PC-9 (cell line): ENCODE results near the gene CGB5. TPM values are rescaled to one million over a fixed set of nuclear protein-coding genes. Genes with fewer than 3 reads are reported as not detected.

Experiments used
- BruUV-seq: library from RNA; stranded (reverse); fragments of 400-500 nt; replicated peaks from 2 replicates; lab custom pipeline; 2021; lab: Mats Ljungman, UMichigan
- CTCF ChIA-PET: fragments of 300-600 bp; sonication (Branson Sonifier 250); formaldehyde crosslinking; loops from one replicate; lab custom pipeline; 2022; ENCODE audit warnings: antibody characterized with exemption; lab: Charles Lee
- POLR2A ChIA-PET: fragments of 300-600 bp; sonication (Branson Sonifier 250); formaldehyde crosslinking; loops from one replicate; lab custom pipeline; 2022; ENCODE audit warnings: antibody characterized with exemption; ENCODE audit not compliant: unreplicated experiment; lab: Charles Lee
- DNase-seq, 2 experiments: peaks; one replicate each; pipeline versions ENCODE4 v3.0.0 to v3.0.0-alpha.2; 2015 to 2022; ENCODE audit warnings: mixed read lengths in 1 of 2
- H2AFZ ChIP-seq: fragments of 200-600 bp; sonication (generic); 2 replicates; pipeline ENCODE4 v1.8.1; 2017; ENCODE audit warnings: antibody characterized with exemption
- H3F3A ChIP-seq: fragments of 200-600 bp; sonication (generic); 2 replicates; pipeline ENCODE4 v1.8.1; 2017; ENCODE audit warnings: antibody characterized with exemption, mild to moderate bottlenecking, low read depth; ENCODE audit not compliant: insufficient read depth
- H3K27ac ChIP-seq: fragments of 200-600 bp; sonication (generic); 2 replicates; pipeline ENCODE4 v1.6.1; 2016; ENCODE audit warnings: mixed run types
- H3K27me3 ChIP-seq: fragments of 200-600 bp; sonication (generic); 2 replicates; pipeline ENCODE4 v1.6.1; 2016; ENCODE audit warnings: low read depth, mixed run types; ENCODE audit not compliant: insufficient read depth
- H3K36me3 ChIP-seq: fragments of 200-600 bp; sonication (generic); 2 replicates; pipeline ENCODE4 v1.6.1; 2016; ENCODE audit warnings: low read depth, mixed run types
- H3K4me1 ChIP-seq: fragments of 200-600 bp; sonication (generic); replicated peaks from 2 replicates; pipeline ENCODE4 v1.6.1; 2016; ENCODE audit warnings: mixed run types; ENCODE audit not compliant: insufficient read depth
- H3K4me2 ChIP-seq: fragments of 200-600 bp; sonication (generic); 2 replicates; pipeline ENCODE4 v1.6.1; 2017; ENCODE audit warnings: mixed run types
- H3K4me3 ChIP-seq: fragments of 200-600 bp; sonication (generic); 2 replicates; pipeline ENCODE4 v1.6.1; 2016; ENCODE audit warnings: mixed run types
- H3K79me2 ChIP-seq: fragments of 200-600 bp; sonication (generic); 2 replicates; pipeline ENCODE4 v1.6.1; 2017; ENCODE audit warnings: low read depth, mixed run types
- H3K9me2 ChIP-seq: fragments of 200-600 bp; sonication (generic); 2 replicates; pipeline ENCODE4 v1.8.1; 2017; ENCODE audit warnings: mild to moderate bottlenecking; ENCODE audit not compliant: insufficient read depth
- H3K9me3 ChIP-seq: fragments of 200-600 bp; sonication (generic); 2 replicates; pipeline ENCODE4 v1.8.1; 2016; ENCODE audit warnings: low read depth; ENCODE audit not compliant: insufficient read depth
- H4K20me1 ChIP-seq: fragments of 200-600 bp; sonication (generic); 2 replicates; pipeline ENCODE4 v1.8.1; 2017; ENCODE audit not compliant: insufficient read depth
- EZH2 ChIP-seq: fragments of 200-600 bp; sonication (generic); IDR thresholded peaks from 2 replicates; pipeline ENCODE4 v1.8.0; 2017; ENCODE audit warnings: antibody characterized with exemption, low read depth
- intact Hi-C: fragments of 100-400 bp; cut with micrococcal nuclease; formaldehyde crosslinking; loops from one replicate; pipeline ENCODE4 v1.10.0; 2022; ENCODE audit not compliant: unreplicated experiment
- total RNA-seq: library from RNA; stranded (reverse); gene quantifications from 2 replicates; pipeline ENCODE4 v1.2.3, GENCODE V29; 2021
- TF ChIP-seq, protein P1 (sequence below): fragments of 200-600 bp; sonication (generic); conservative IDR thresholded peaks from 2 replicates; pipeline ENCODE4 v1.6.1; 2017; ENCODE audit warnings: mixed run types, antibody characterized with exemption, mild to moderate bottlenecking, moderate library complexity

CGB5 gene
- total RNA-seq, 1 experiment from 2014 or later, result 1.9 TPM

DNA sequence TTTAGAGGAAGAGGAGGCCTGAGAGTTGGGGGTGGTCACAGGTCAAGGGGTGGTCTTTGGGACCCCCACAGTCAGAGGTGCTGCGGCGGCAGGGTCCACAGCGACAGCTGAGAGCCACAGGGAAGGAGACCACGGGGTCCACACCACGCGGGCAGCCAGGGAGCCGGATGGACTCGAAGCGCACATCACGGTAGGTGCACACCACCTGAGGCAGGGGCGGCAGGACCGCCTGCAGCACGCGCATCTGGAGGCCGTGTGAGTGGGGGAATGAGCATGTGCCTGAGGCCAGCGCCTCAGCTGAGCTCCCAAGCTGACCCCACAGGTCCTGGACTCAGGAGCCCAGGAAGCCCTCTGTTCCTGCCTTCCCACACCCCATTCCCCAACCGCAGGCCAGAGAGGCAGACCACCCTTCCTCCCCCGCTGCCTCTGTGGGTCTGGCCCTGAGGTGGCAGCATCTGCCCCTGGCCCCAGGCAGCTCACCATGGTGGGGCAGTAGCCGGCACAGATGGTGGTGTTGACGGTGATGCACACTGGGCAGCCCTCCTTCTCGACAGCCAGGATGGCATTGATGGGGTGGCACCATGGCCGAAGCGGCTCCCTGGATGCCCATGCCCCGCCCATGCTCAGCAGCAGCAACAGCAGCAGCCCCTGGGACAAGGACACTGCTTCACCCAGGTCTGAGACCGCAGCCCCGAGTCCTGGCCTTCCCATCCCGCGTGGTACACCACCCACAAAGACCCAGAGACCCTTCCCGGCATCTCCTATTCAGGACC, 27.4 kb upstream of the CGB5 start:
- Histone ChIP-seq H4K20me1 (no peaks in the 10 kb centered on the region), H3K27me3 (no peaks in the 10 kb centered on the region), H3K9me2 (no peaks in the 10 kb centered on the region), H3F3A (peaks cover 31% of the 10 kb centered on the region), H3K4me3 (no peak overlapping the region), H3K27ac (no peak overlapping the region), H2AFZ (no peak overlapping the region), H3K79me2 (no peaks in the 10 kb centered on the region), H3K4me1 (peaks cover 9% of the 10 kb centered on the region; the same call in 1 of the 2 replicates), H3K36me3 (peaks cover 7% of the 10 kb centered on the region; the same call in 1 of the 2 replicates), H3K4me2 (no peak overlapping the region), H3K9me3 (no peaks in the 10 kb centered on the region)
- CTCF ChIA-PET, result no interaction called here
- no TSS peak for BruUV-seq
- DNase-seq, result no peak
- intact Hi-C loops, result loop anchor here (5.0 kb wide), 1 partner anchor 41 kb away; the partner anchor contains the start of gene CGB7
- TF ChIP-seq, protein P1, sequence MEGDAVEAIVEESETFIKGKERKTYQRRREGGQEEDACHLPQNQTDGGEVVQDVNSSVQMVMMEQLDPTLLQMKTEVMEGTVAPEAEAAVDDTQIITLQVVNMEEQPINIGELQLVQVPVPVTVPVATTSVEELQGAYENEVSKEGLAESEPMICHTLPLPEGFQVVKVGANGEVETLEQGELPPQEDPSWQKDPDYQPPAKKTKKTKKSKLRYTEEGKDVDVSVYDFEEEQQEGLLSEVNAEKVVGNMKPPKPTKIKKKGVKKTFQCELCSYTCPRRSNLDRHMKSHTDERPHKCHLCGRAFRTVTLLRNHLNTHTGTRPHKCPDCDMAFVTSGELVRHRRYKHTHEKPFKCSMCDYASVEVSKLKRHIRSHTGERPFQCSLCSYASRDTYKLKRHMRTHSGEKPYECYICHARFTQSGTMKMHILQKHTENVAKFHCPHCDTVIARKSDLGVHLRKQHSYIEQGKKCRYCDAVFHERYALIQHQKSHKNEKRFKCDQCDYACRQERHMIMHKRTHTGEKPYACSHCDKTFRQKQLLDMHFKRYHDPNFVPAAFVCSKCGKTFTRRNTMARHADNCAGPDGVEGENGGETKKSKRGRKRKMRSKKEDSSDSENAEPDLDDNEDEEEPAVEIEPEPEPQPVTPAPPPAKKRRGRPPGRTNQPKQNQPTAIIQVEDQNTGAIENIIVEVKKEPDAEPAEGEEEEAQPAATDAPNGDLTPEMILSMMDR, result no peak
- no peak for TF ChIP-seq EZH2
- POLR2A ChIA-PET, result interaction anchor here (0.5 to 0.6 kb wide), 2 partner anchors 48 to 71 kb away, joined by 3 to 25 read pairs; no protein-coding TSS in a partner anchor

DNA sequence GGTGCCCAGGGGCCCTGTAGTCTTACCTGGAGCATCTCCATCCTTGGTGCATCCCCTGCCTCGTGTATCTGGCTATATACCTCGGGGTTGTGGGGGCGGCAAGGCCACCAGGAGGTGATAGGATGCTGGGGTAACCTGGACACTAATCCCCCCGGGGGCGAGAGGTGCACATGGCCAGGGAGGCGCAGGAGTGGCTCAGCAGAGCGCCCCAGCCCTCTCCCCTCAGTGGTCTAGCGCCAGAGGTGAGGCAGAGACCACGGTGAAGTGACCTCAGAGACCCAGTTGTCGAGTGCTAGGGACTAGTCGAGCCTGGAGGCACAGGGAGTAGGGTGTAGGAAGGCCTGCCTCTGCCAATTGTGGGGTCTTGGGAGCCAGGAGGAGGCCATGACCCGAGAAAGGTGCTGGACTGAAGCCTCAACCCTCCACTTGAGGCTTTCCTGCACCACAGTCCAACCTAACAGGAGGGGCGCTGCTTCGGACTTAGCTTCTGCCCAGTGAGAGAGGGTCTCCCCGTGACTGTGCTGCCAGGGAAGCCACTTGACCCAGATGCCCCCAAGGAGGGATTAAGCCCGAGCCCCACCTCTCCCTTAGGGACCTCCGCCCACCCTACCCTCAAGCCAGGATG, 26.5 kb upstream of the CGB5 start, which contains the start of gene LHB:
Gene LHB, minus strand, starts transcription at position 51 of the 625 bp plus-strand sequence. Its CDS starts 10 bp downstream, at position 41.
- H3K36me3 ChIP-seq, result peaks cover 7% of the 10 kb centered on the region; the same call in 1 of the 2 replicates

More for the DNA sequence above, 26.5 kb upstream of the CGB5 start, which contains the start of gene LHB:
- intact Hi-C loops, result loop anchor here (5.0 kb wide), 1 partner anchor 40 kb away; the partner anchor contains the start of gene CGB7
- no peak within 1 kb of the TSS for H3K27ac ChIP-seq
- peak within 1 kb of the TSS; percentile 81 for H3K4me2 ChIP-seq
- no peaks in the 10 kb centered on the region for H3K27me3 ChIP-seq
- peaks cover 39% of the 10 kb centered on the region for H3F3A ChIP-seq
- H3K9me3 ChIP-seq, result no peaks in the 10 kb centered on the region
- DNase-seq, result peak in 1 of 2 experiments; percentile 10
- no peaks in the 10 kb centered on the region for H4K20me1 ChIP-seq
- ChIA-PET POLR2A (interaction anchor here (0.6 kb wide), 1 partner anchor 55 kb away, joined by 4 read pairs; no protein-coding TSS in a partner anchor), CTCF (interaction anchor here (0.6 to 1.1 kb wide), 3 partner anchors 24 to 81 kb away, joined by 3 to 8 read pairs (median 4); partner anchors contain the start of genes GYS1 and RUVBL2)
- BruUV-seq, result no TSS peak
- TF ChIP-seq, protein P1, result no peak
- TF ChIP-seq EZH2, result no peak
- H3K4me1 ChIP-seq, result peaks cover 9% of the 10 kb centered on the region; the same call in 1 of the 2 replicates
- H3K9me2 ChIP-seq, result no peaks in the 10 kb centered on the region
- no peaks in the 10 kb centered on the region for H3K79me2 ChIP-seq
- H2AFZ ChIP-seq, result 0 out of 2 replicates have a peak within 1 kb of the TSS, but pooled peaks have one; percentile 17
- H3K4me3 ChIP-seq, result peak within 1 kb of the TSS; percentile 48; the same call in 1 of the 2 replicates
